ENCODE measurements around the gene POLR1F. TPM values are rescaled to one million over a fixed set of nuclear protein-coding genes. Genes with fewer than 3 reads are reported as not detected.
A peak's percentile ranks its signal among the peaks of the same experiment; 100 is the strongest.

POLR1F gene
- total and polyA plus RNA-seq, 9 of the 15 experiments (the other 6 are each of a cell fraction or from before 2014, with no cell fraction given), result 17.5 to 95.3 (median 32.7) TPM

GRCh38 chr7:19677180-19677579, 31.7 kb downstream of the POLR1F start (continued):
- TF ChIP-seq ZMIZ1 (IDR thresholded peaks at IDR 0.05; ENCODE audit: low read depth in 2 of 2, low read length in 2 of 2), result no peak
- peak in 1 of 2 experiments; percentile 19; a peak in 1 of 4 replicates for TF ChIP-seq RAD21 (CRISPR knock-in tag; conservative IDR thresholded peaks at IDR 0.05 in 1 of 2, IDR thresholded peaks at IDR 0.05 in 1 of 2)
- TF ChIP-seq STAT5B (CRISPR knock-in tag; IDR thresholded peaks at IDR 0.05), result no peak
- TF ChIP-seq CHD1 (IDR thresholded peaks at IDR 0.05; ENCODE audit: low read length), result no peak
- TF ChIP-seq ZBTB9 (CRISPR knock-in tag; IDR thresholded peaks at IDR 0.05), result 0 out of 2 replicates have a peak, but pooled peaks have one; percentile 10
- peak; percentile 35; the same call in 1 of the 2 replicates for TF ChIP-seq ZBTB17 (CRISPR knock-in tag; IDR thresholded peaks at IDR 0.05)
- TF ChIP-seq ZFPM2 (CRISPR knock-in tag; IDR thresholded peaks at IDR 0.05), result no peak
- TF ChIP-seq ILF3 (IDR thresholded peaks at IDR 0.05; ENCODE audit: borderline replicate concordance), result no peak
- no peak for TF ChIP-seq POLR2AphosphoS5 (IDR thresholded peaks at IDR 0.05; ENCODE audit: control insufficient read depth, insufficient read depth, low read depth, low read length)
- TF ChIP-seq PBX2 (CRISPR knock-in tag; IDR thresholded peaks at IDR 0.05; ENCODE audit: low read depth), result no peak
- peak; percentile 37; the same call in 1 of the 2 replicates for TF ChIP-seq PBX2 (tag; conservative IDR thresholded peaks at IDR 0.05; ENCODE audit: low read depth)
- 0 out of 2 replicates have a peak, but pooled peaks have one; percentile 46 for TF ChIP-seq ZNF766 (CRISPR knock-in tag; conservative IDR thresholded peaks at IDR 0.05)
- TF ChIP-seq ZNF121 (CRISPR knock-in tag; conservative IDR thresholded peaks at IDR 0.05), result no peak
- peak; percentile 29; the same call in 1 of the 2 replicates for TF ChIP-seq SMARCE1 (IDR thresholded peaks at IDR 0.05)
- TF ChIP-seq MEF2D (tag; conservative IDR thresholded peaks at IDR 0.05; ENCODE audit: low read depth), result peak; percentile 67; the same call in 1 of the 2 replicates
- no peak for TF ChIP-seq CXXC5 (CRISPR knock-in tag; IDR thresholded peaks at IDR 0.05)
- TF ChIP-seq ZNF140 (CRISPR knock-in tag; IDR thresholded peaks at IDR 0.05), result no peak
- TF ChIP-seq MNT (conservative IDR thresholded peaks at IDR 0.05), result no peak

Measured in K562 (cell line).